Spleen (tissue), 7 donors: ENCODE data around the gene RNF208.

Experiments used
- POLR2A ChIP-seq, 3 donors: fragments of 450-650 bp; IDR thresholded peaks; one replicate each; pipeline ENCODE4 v1.5.1; 2017; ENCODE audit warnings: antibody characterized with exemption in 3 of 3, mild to moderate bottlenecking in 1 of 3
- TF ChIP-seq, protein P1 (sequence below), 11 experiments: fragments of 200-600 bp in 7 of 11; fragments of 450-650 bp in 4 of 11; sonication (generic) in 4 of 11; IDR thresholded peaks in 8 of 11; conservative IDR thresholded peaks in 3 of 11; 1 replicate in 7 of 11; 2 replicates in 4 of 11; pipeline versions ENCODE4 v1.4.0 to v1.8.0; 2016 to 2021; ENCODE audit warnings: antibody characterized with exemption in 11 of 11, inconsistent platforms in 4 of 11, mild to moderate bottlenecking in 1 of 11
- donor health status: DM: no; HTN: no; CAD: no; lungs with moderate emphysema.
- donor health status: DM: no; HTN: no; CAD: no.
- donor health status: DM: no; HTN: no; CAD: no.

- TF ChIP-seq, protein P1, sequence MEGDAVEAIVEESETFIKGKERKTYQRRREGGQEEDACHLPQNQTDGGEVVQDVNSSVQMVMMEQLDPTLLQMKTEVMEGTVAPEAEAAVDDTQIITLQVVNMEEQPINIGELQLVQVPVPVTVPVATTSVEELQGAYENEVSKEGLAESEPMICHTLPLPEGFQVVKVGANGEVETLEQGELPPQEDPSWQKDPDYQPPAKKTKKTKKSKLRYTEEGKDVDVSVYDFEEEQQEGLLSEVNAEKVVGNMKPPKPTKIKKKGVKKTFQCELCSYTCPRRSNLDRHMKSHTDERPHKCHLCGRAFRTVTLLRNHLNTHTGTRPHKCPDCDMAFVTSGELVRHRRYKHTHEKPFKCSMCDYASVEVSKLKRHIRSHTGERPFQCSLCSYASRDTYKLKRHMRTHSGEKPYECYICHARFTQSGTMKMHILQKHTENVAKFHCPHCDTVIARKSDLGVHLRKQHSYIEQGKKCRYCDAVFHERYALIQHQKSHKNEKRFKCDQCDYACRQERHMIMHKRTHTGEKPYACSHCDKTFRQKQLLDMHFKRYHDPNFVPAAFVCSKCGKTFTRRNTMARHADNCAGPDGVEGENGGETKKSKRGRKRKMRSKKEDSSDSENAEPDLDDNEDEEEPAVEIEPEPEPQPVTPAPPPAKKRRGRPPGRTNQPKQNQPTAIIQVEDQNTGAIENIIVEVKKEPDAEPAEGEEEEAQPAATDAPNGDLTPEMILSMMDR (IDR thresholded peaks at IDR 0.05 in 8 of 11, conservative IDR thresholded peaks at IDR 0.05 in 3 of 11): no peak
- TF ChIP-seq POLR2A (IDR thresholded peaks at IDR 0.05): no peak
These were observed 7.2 kb upstream of the RNF208 start for GRCh38 chr9:137228968-137229896.
